SH-SY5Y (cell line): ENCODE measurements around the gene KLK3.

Source experiments
- GATA2 ChIP-seq: IDR thresholded peaks from 2 replicates; pipeline ENCODE4 v1.6.1; 2011; ENCODE audit warnings: mild to moderate bottlenecking, low read depth, low read length
- GATA3 ChIP-seq: IDR thresholded peaks from 2 replicates; pipeline ENCODE4 v1.6.1; 2011; ENCODE audit warnings: low read depth, mild to moderate bottlenecking, low read length, moderate library complexity

DNA sequence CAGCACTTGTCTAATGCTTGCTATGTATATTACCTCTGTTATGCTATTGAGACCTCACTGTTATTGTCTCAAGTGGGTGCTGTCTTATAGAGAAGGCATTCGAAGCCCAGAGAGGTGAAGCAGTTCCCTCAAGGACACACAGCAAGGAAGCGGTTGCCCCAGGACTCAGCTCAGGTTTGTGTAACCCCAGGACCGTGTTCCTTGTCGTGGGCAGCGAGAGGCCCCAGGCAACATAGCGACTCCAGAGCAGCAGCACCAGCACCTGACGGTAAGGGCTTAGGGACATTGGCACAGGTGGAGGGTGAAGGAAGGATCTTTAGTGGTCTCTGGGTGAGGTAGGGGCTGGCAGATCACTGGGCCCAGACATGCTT is 23.7 kb upstream of the KLK3 start:
- TF ChIP-seq GATA3, result no peak
- TF ChIP-seq GATA2, result no peak
